Activated CD4-positive, CD25-positive, alpha-beta regulatory T cell treated with anti-CD3 and anti-CD28 coated beads, Interleukin-2, amount 50 U/mL, for 24 hours (primary cell): ENCODE measurements around the gene CDC42SE2.

Experiments
- ATAC-seq, 2 donors: fragments of 150-1000 bp; cut with Tn5 transposase; one replicate each; pipeline ENCODE4 v1.10.0; 2021; ENCODE audit warnings: mild to moderate bottlenecking in 1 of 2, moderate library complexity in 1 of 2

The CDC42SE2 gene

GRCh38 chr5:131371835-131372234 is 108.0 kb downstream of the CDC42SE2 start:
- ATAC-seq, result no peak

GRCh38 chr5:131373265-131373664 is 109.4 kb downstream of the CDC42SE2 start:
- ATAC-seq, result peak; percentile 27 to 52

GRCh38 chr5:131375351-131375750 is 111.5 kb downstream of the CDC42SE2 start:
- peak; percentile 14 to 19 for ATAC-seq

DNA sequence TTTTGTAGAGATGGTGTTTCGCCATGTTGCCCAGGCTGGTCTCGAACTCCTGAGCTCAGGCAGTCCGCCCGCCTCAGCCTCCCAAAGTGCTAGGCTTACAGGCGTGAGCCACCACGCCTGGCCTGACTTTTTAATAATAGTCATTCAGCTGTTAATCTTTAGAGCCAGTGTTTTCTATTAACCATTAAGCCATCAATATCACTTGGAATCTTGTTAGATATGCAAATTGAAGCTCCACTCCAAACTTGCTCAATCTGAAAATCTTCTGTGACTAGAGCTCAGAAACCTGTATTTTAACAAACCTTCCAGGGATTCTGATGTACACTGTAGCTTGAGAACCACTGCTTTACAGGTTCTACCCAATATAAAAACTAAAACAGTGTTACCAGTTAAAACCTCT is 113.5 kb downstream of the CDC42SE2 start:
- no peak for ATAC-seq

DNA sequence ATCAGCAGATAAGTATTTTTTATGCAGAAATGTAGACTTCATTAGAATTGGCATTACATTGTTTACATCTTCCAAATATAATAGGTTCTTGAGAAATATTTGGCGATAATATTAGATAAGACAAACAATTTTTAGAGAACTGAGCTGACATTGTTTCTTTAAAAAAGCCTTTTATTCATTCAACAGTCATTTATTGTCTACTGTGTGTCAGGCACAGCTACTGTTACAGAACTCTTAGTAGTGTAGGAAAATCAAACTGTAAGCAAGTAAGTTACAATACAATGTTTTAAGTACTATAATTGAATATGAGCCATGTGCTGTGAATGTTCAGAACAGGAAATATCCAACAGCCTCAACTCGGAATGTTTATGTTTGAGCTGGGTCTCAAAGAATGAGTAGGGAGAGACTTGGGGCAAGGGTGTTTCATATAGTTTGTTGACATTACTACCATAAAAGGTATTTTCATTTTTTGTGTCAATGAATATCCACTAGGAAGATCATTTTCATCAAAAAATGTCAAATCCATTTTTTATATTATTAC is 114.0 kb downstream of the CDC42SE2 start:
- no peak for ATAC-seq

DNA sequence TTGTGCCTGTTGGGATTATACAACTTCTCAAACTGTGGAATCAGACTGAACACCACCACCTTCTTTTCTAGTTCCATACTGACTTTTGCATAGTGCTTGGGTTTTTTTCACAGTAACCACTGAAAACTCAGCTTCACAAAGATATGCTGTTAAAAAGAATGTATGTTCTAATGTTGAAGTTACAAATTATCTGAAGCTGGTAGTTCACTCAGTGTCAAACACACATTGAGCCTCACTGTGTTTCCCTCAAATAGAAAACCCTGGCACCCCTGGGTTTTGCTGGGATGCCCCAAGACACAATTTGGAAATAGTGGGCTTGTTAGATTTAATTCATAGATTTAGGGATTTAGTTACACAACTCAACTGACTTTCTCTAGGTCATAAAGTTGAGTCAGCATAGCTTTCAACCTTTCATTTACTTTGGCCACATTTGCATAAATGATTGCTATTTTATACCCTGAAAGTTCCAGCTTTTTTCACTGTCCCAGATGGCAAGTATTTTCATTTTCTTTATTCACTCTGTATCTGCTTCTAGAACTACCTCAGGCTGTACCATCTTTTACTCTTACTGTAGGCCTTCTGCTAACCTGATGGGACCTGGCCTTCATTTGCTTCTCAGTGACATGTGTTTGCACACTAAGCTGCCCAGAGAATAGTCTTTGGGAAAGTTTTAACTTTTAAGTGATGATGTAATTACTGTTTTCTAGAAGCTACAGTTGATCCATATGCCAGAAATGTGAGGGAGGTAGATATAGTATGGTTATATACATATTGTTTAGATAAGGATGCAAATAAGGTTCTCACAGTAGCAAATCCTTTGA is 115.1 kb downstream of the CDC42SE2 start:
- ATAC-seq, result peak; percentile 8

GRCh38 chr5:131379723-131380122 is 115.9 kb downstream of the CDC42SE2 start:
- ATAC-seq, result peak; percentile 69 to 71

DNA sequence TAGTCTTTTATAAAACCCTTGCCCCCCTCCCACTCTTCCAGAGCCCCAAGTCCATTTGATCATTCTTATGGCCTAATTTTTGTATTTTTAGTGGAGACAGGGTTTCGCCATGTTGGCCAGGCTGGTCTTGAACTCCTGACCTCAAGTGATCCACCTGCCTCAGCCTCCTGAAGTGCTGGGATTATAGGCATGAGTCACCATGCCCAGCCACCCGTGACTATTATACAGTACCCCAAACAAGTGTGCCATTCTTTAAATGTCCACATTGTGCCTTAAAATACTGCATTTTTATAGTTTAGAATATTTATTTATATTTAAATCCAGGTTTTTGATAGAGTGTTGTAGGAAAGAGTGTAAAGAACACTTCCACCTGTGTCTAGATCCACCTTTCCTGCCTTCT is 116.4 kb downstream of the CDC42SE2 start:
- peak; percentile 2 to 3 for ATAC-seq

DNA sequence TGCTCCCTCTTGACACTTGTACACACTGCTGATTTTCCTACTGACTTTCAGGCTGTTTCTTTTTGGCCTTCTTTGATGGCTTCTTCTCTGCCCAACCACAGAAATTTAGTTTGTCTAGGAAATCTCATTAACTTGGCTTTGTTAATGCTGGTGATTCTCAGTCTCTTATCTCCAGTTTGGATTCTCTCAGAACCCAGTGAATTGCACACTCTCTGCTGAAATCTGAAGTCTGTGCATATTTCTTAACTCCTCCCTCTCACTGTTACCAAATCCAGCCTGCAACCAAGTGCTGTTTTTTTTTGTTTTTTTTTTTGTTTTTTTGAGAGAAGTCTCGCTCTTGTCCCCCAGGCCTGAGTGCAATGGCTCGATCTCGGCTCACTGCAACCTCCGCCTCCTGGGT is 117.2 kb downstream of the CDC42SE2 start:
- no peak for ATAC-seq

DNA sequence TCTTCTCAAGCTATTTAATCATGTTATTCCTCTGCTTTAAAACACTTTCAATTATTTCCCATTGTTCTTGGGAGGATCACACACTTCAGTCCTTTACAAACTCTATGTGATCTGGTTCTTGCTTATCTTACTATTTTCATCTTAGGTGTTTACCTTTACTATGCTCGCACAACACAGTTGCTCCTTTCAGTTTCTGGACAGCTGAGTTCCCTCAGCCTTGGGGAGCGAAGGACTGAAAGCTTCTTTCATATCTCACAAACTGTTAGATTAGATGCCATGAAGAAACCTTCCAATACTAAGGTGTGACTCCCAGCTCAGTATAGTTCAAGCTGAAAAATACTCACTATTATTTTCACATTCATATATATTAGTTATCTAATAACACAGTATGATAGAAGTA is 117.9 kb downstream of the CDC42SE2 start:
- peak; percentile 3 for ATAC-seq

- ATAC-seq, result peak; percentile 37 to 43
Measured at GRCh38 chr5:131382407-131383395, 118.8 kb downstream of the CDC42SE2 start.

DNA sequence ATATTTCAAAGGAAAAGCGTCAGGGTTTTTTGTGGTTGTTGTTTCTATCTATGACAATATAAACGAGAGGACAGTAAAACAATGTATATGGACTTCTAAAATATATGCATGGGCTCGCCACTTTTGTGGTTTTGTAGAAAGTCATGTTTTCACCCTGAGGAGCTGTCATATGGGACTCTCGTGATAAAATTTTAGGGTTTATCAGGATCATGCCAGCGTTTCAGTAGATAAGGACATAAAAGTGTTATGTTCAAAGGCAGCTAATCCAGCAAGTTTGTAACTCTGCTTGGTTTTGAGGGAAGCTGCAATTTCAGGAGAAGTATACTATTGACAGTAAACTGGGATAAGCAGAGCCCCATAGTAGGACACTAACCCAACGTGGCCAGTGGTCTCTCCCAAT is 120.3 kb downstream of the CDC42SE2 start:
- ATAC-seq, result no peak

DNA sequence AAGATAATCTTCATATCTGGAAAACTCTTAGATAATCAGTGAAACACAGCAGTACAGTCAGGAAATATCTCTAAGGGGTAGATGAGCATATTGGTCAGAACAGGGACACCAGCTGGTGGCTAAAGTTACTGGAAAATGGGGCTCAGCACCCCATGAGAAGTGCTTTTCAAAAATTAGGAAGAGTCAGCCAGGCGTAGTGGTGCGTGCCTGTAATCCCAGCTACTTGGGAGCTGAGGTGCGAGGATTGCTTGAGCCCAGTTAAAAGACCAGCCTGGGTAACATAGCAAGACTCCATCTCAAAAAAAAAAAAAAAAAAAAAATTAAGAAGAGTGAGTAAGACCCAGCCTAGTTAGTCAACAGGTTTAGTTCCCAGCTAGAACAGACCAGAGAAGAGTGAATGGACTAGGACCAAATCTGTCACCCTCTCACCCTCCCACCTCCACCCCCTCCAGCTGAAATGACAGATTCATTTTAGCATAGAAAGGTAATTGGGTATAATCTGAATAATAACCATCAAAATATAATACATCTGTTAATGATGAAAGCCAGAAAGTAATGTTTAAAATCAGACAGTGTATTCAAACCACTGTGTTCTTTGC is 120.9 kb downstream of the CDC42SE2 start:
- peak; percentile 57 to 59 for ATAC-seq

DNA sequence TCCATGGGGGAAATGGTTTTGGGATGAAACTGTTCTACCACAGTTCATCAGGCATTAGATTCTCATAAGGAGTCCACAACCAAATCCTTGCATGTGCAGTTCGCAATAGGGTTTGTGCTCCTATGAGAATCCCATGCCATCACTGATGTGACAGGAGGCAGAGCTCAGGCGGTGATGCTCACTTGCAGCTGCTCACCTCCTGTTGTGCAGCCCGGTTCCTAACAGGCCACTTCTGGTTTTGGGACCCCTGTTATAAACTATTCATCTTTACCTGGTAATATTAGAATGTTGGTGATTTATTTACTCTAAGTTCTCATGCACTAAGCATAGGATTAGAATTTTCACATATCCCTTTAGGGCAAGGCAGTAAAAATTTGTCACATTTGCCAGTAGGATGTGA is 122.3 kb downstream of the CDC42SE2 start:
- ATAC-seq, result no peak

GRCh38 chr5:131386779-131387178 is 122.9 kb downstream of the CDC42SE2 start:
- ATAC-seq, result no peak

GRCh38 chr5:131387255-131387654 is 123.4 kb downstream of the CDC42SE2 start:
- no peak for ATAC-seq

GRCh38 chr5:131389096-131389868 is 125.4 kb downstream of the CDC42SE2 start:
- ATAC-seq, result peak; percentile 71 to 76

- no peak for ATAC-seq
Measured at GRCh38 chr5:131389869-131390265, 126.0 kb downstream of the CDC42SE2 start.

DNA sequence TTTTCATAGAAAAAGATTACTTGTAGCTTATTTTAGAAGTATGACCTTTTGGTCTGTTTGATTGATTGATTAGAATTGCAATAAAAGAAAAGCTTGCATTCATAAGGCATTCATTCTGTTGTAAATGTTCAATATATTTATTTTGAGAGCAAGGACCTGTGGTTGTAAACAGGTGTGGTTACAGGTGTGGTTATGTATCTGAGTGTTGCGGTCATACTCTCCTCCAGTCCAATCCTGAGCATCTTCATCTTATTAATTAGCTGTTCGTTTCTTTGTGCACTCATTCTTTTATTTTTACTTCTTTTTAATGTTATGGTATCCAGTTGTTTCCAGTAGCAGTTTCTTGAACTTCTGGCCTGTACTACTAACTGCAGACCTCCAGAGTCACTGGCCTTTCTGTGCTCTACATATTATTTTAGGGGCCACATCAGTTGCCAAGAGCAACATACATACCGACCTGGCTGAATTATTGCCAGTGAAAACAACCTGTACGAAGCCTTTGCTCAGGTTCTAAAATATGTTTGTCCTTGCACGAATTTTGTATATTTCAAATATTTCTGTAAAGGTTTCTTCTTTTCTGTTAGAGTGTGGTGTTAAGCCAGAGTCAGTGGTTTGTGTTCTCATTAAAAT is 128.7 kb downstream of the CDC42SE2 start:
- no peak for ATAC-seq

DNA sequence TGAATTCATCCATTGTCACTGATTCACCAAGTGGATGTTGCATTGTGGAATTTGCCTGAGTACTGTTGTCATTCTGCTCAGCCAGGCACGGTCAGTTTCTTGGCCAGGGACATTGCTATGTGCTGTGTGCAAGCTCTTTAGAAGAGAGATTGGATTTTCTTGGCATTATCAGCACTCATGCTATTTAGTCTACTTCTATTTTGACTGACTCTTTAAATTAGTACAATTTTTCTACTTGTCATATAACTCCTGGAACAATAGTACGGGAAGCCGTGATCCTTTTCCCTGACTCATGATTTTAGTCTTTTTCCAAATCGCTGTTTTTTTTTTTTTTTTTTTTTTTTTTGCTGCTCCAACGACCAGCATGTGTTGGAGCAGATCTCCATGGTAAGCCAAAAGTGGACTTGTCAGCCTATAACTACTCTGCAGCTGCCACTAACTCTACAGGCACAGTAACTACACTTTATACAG is 129.7 kb downstream of the CDC42SE2 start:
- no peak for ATAC-seq

DNA sequence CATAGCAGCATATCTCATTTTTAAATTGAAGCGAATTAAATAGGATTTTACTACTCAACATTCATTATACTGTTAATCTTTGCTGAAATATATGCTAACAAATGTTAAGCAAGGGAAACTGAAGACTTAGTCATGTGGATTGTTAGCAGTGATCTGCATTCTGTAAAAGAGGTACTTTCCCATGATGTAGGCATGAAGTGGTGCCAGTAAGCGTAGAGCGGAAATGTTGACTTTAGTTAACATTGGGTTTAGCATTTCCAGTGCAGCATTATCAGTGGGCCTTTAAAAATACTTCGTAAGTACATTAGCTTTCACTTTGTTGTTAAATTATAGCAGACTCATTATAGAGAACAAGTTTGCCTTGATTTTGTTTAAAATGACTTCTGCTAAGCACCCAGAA is 130.3 kb downstream of the CDC42SE2 start:
- ATAC-seq, result peak; percentile 69 to 75
